Ovary (tissue), 9 donors: Measurements from ENCODE around the gene HERC6. TPM values are rescaled to one million over a fixed set of nuclear protein-coding genes. Genes with fewer than 3 reads are reported as not detected.
"Not testable (repeated sequence)": the region's sequence is repeated elsewhere in the genome, so short reads cannot be mapped to it uniquely, and the experiment has no call there.

ENCODE experiments used
- DNase-seq, 5 donors: peaks; one replicate each; pipeline ENCODE4 v3.0.0-alpha.2; 2019 to 2020
- H3K27ac ChIP-seq, 2 donors: fragments of 200-600 bp; one replicate each; pipeline versions ENCODE4 v1.5.1 to v1.8.0; 2019 to 2022
- H3K27me3 ChIP-seq: fragments of 200-600 bp; one replicate; pipeline ENCODE4 v1.8.0; 2022
- H3K36me3 ChIP-seq: fragments of 200-600 bp; sonication (generic); one replicate; pipeline ENCODE4 v1.5.1; 2019
- H3K4me1 ChIP-seq: one replicate; pipeline ENCODE4 v1.8.1; 2013; ENCODE audit warnings: mild to moderate bottlenecking, moderate library complexity; ENCODE audit not compliant: insufficient read depth
- H3K4me3 ChIP-seq: fragments of 200-600 bp; sonication (generic); one replicate; pipeline ENCODE4 v1.5.1; 2017
- H3K9me3 ChIP-seq, 2 donors: fragments of 200-600 bp in 1 of 2; sonication (generic) in 1 of 2; one replicate each; pipeline versions ENCODE4 v1.5.1 to v1.8.1; 2013 to 2019; ENCODE audit warnings: mild to moderate bottlenecking in 1 of 2, moderate library complexity in 1 of 2
- EP300 ChIP-seq: sonication (generic); formaldehyde crosslinking; IDR thresholded peaks from one replicate; pipeline ENCODE4 v1.6.1; 2017; ENCODE audit warnings: antibody characterized with exemption
- POLR2A ChIP-seq: fragments of 450-650 bp; IDR thresholded peaks from one replicate; pipeline ENCODE4 v1.6.1; 2017; ENCODE audit warnings: antibody characterized with exemption, mild to moderate bottlenecking, moderate library complexity
- WGBS, 3 donors: extraction: QIAGEN DNeasy Blood & Tissue Kit in 1 of 3; methylation state at CpG; one replicate each; pipeline versions ENCODE4 v1.1.5 to v1.1.7; 2013 to 2017; 5-methylcytosine and 5-hydroxymethylcytosine counted together
- intact Hi-C, 4 donors: fragments of 100-400 bp; cut with DNase I; formaldehyde crosslinking; loops; one replicate each; pipeline versions ENCODE4 v1.11.0 to v1.15.1; 2022 to 2023
- polyA plus RNA-seq, 2 donors: library from polyadenylated mRNA; stranded (reverse); fragments of 200-250 nt in 1 of 2; fragments of 350-450 nt in 1 of 2; fragmentation: Illumina TruSeq in 1 of 2; extraction: RNeasy Lipid Tissue Mini Kit (QIAGEN cat#74804) in 1 of 2; gene quantifications; one replicate each; pipeline ENCODE4 v1.2.3, GENCODE V29; 2013 to 2014
- total RNA-seq, 7 donors: library from RNA; depleted of rRNA in 2 of 7; stranded (reverse); fragments of >200 nt in 2 of 7; fragmentation: NEBNext Ultra II Directional in 3 of 7; extraction: Animal tissue kit (Norgen Biotek cat#: 25700) in 3 of 7; gene quantifications; one replicate each; pipeline versions ENCODE4 v1.1.0 to v1.2.4, GENCODE V29; 2016 to 2023
- TF ChIP-seq, protein P1 (sequence below), 3 donors: fragments of 450-650 bp in 2 of 3; fragments of 200-600 bp in 1 of 3; IDR thresholded peaks; one replicate each; pipeline versions ENCODE4 v1.5.1 to v1.8.0; 2016 to 2022; ENCODE audit warnings: antibody characterized with exemption in 3 of 3, mild to moderate bottlenecking in 1 of 3
- donor health status: DM: no; HTN: no; CAD: no; lungs with moderate emphysema.
- donor health status: DM: no; HTN: no; CAD: no.
- donor health status: Bipolar disorder and iron deficiency.
- donor health status: DM: yes; HTN: yes; CAD: no.
- donor health status: DM: no; HTN: no; CAD: no.
- donor health status: DM: yes; HTN: yes; CAD: no.

The HERC6 gene
- total and polyA plus RNA-seq, 9 donors = 9.1 to 24.5 (median 10.8) TPM

DNA sequence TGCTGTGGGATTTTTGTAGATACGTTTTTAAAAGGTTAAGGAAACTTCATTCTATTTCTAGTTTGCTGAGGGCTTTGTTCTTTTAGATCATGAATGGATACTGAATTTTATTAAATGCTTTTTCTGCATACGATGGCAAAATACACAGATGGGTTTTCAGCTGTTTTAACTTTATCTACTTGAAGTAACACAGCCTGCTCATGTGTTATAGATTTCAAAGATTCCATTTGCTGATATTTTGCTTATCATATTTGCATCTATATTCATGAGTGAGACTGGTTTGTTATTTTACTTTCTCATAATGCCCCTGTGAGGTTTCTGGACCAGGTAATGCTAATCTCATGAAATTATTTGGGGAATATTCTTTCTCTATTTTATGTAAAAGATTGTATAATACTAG, 43.8 kb downstream of the HERC6 start:
- Histone ChIP-seq H3K27me3 (no peaks in the 10 kb centered on the region), H3K27ac (no peak overlapping the region), H3K4me3 (no peak overlapping the region), H3K9me3 (no peaks in the 10 kb centered on the region), H3K4me1 (no peaks in the 10 kb centered on the region), H3K36me3 (no peaks in the 10 kb centered on the region)
- intact Hi-C loops = no loop called here
- DNase-seq = no peak
- TF ChIP-seq POLR2A (no peak), EP300 (no peak)
- TF ChIP-seq, protein P1, sequence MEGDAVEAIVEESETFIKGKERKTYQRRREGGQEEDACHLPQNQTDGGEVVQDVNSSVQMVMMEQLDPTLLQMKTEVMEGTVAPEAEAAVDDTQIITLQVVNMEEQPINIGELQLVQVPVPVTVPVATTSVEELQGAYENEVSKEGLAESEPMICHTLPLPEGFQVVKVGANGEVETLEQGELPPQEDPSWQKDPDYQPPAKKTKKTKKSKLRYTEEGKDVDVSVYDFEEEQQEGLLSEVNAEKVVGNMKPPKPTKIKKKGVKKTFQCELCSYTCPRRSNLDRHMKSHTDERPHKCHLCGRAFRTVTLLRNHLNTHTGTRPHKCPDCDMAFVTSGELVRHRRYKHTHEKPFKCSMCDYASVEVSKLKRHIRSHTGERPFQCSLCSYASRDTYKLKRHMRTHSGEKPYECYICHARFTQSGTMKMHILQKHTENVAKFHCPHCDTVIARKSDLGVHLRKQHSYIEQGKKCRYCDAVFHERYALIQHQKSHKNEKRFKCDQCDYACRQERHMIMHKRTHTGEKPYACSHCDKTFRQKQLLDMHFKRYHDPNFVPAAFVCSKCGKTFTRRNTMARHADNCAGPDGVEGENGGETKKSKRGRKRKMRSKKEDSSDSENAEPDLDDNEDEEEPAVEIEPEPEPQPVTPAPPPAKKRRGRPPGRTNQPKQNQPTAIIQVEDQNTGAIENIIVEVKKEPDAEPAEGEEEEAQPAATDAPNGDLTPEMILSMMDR (IDR thresholded peaks at IDR 0.05) = no peak
- whole genome bisulfite sequencing, 3 donors = 90 to 95% (median 92%) methylated on average over 2 of the region's 2 CpGs

DNA sequence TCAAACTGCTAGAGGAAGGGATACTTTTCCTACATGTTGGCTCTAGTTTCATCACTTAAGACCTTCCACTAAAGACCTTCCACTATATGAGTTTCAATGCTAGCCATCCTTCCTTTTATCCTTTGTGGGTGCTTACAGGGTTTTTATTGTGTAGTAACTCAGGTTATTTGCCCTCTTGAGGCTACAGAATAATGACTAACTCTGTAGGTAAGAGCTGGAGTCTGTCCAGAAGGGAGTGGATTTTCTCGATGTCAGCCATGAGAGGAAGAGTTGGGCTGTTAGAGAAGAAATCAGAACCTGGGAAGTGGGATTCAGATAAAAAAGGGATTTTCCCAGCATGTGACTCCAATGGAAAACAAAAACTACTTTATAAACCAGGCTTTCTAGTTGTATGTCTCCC, 50.7 kb downstream of the HERC6 start:
- Histone ChIP-seq H3K36me3 (no peaks in the 10 kb centered on the region), H3K9me3 (peaks cover 0 to 2% of the 10 kb centered on the region in 2 donors)

DNA sequence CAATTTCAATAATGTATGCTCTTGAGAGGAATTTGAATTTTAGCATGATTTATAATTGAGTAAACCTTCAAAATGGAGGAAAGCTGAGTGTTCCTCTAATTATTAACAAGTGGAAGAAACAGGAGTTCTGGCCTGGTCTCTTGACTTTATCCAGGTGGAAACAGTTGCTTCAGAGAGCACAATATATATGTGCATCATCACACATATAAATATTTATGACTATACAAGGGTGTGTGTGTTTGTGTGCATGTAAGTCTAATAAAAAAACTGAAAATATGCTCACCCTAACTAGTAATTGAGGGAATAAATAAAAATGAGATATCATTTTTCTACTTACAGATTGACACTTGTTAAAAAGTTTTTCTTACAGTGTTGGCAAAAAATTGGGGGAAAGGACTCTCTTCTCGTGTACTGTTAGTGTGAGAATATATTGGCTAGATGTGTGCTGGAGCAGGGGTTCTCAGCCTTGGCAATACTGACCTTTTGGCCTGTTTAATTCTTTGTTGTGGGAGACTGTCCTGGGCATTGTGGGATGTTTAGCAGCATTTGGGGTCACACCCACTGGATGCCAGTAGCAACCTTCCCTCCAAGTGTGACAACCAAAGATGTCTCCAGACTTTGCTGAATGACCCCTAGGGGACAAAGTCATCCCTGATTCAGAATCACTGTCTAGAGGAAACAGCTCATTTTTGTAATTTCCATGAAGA, 57.5 kb downstream of the HERC6 start:
- no peak overlapping the region for H3K27ac ChIP-seq
- intact Hi-C loops = no loop called here
- WGBS, 3 donors = 88 to 97% (median 96%) methylated on average over 1 of the region's 1 CpG
- H3K4me3 ChIP-seq = no peak overlapping the region
- H3K9me3 ChIP-seq = peaks cover 0 to 2% of the 10 kb centered on the region in 2 donors
- TF ChIP-seq POLR2A (no peak), EP300 (no peak)
- TF ChIP-seq, protein P1 (IDR thresholded peaks at IDR 0.05) = no peak
- no peaks in the 10 kb centered on the region for H3K36me3 ChIP-seq
- no peaks in the 10 kb centered on the region for H3K27me3 ChIP-seq
- H3K4me1 ChIP-seq = no peaks in the 10 kb centered on the region
- no peak for DNase-seq

More for the DNA sequence above, 50.7 kb downstream of the HERC6 start:
- TF ChIP-seq EP300 = no peak
- H3K4me3 ChIP-seq = no peak overlapping the region
- WGBS, 3 donors = 61 to 68% (median 61%) methylated on average over 1 of the region's 1 CpG
- intact Hi-C loops = no loop called here
- no peak for DNase-seq
- H3K27me3 ChIP-seq = no peaks in the 10 kb centered on the region
- H3K4me1 ChIP-seq = no peaks in the 10 kb centered on the region
- H3K27ac ChIP-seq = no peak overlapping the region

DNA sequence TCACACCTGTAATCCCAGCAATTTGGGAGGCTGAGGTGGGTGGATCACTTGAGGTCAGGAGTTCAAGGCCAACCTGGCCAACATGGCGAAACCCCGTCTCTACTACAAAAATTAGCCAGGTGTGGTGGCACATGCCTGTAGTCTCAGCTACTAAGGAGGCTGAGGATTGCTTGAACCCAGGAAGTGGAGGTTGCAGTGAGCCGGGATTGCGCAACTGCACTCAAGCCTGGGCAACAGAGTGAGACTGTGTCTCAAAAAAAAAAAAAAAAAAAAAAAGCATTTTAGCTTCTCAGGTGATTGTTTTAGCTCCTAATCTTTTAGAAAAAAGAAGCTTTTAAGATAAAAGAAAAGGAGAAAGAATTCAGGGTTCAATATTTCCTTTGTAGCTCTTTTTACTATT, 59.2 kb downstream of the HERC6 start:
- 96 to 99% (median 98%) methylated on average over 4 of the region's 4 CpGs for WGBS, 3 donors
- H3K36me3 ChIP-seq, H3K27me3 ChIP-seq, H3K9me3 ChIP-seq, H3K4me3 ChIP-seq, intact Hi-C loops, H3K27ac ChIP-seq, H3K4me1 ChIP-seq, DNase-seq: not testable (repeated sequence)

DNA sequence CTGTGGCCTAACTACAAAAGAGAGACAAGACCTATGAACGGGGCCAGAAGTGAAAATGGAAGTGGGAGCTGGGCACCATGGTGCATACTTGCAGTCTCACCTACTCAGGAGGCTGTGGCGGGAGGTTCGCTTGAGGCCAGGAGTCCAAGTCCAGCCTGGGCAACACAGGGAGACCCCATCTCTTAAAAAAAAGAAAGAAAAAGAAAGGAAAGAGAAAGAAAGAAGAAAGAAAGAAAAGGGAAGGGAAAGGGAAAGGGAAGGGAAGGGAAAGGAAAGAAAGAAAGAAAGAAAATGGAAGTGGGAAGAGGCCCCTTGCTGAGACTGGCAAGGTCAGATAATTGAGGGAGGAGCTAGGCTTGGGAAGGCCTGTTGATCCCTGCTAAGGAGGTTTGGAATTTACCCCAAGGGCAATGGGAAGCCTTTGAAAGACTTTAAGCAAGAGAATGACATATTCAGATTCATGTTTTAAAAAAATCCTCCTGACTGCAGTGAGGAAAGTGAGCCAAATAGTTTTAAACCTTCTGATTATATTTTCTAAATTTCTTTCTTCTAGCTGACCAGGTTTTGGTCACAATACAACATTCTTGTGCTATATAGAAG, 60.6 kb downstream of the HERC6 start:
- Histone ChIP-seq H3K27ac (no peak overlapping the region), H3K4me1 (no peaks in the 10 kb centered on the region)

More for the DNA sequence above, 60.6 kb downstream of the HERC6 start:
- intact Hi-C loops = no loop called here
- TF ChIP-seq EP300 (no peak), POLR2A (no peak)
- TF ChIP-seq, protein P1 (IDR thresholded peaks at IDR 0.05) = no peak
- Histone ChIP-seq H3K4me3 (no peak overlapping the region), H3K9me3 (no peaks in the 10 kb centered on the region), H3K36me3 (no peaks in the 10 kb centered on the region), H3K27me3 (no peaks in the 10 kb centered on the region)
- WGBS, 3 donors = 93 to 96% (median 94%) methylated on average over 3 of the region's 3 CpGs
- DNase-seq = no peak
